HCT116 (cell line): Measurements from ENCODE around the gene MRS2. TPM values are rescaled to one million over a fixed set of nuclear protein-coding genes. Genes with fewer than 3 reads are reported as not detected.

Source experiments
- ATAC-seq: fragments of 200-7000 bp; cut with Tn5 transposase; 2 replicates; pipeline ENCODE4 v1.9.1; 2020; ENCODE audit warnings: mild to moderate bottlenecking, moderate library complexity
- BruUV-seq: library from RNA; stranded (reverse); fragments of 400-500 nt; replicated peaks from 2 replicates; lab custom pipeline; 2021; lab: Mats Ljungman, UMichigan
- CTCF ChIA-PET: fragments of 300-600 bp; sonication (Branson Sonifier 250); formaldehyde crosslinking; loops from one replicate; lab custom pipeline; 2021; ENCODE audit warnings: antibody characterized with exemption; lab: Charles Lee
- POLR2A ChIA-PET: fragments of 300-600, 350-600 bp; sonication (Branson Sonifier 250); formaldehyde crosslinking; loops from one replicate; lab custom pipeline; 2021; ENCODE audit warnings: antibody characterized with exemption; lab: Charles Lee
- RAD21 ChIA-PET, 2 experiments: fragments of 300-600 bp; sonication (Branson Sonifier 250); formaldehyde crosslinking; loops; one replicate each; lab custom pipeline; 2023; ENCODE audit warnings: low total read pairs in 2 of 2; ENCODE audit not compliant: uncharacterized antibody in 2 of 2, unreplicated experiment in 2 of 2, low non-redundant PET in 1 of 2; lab: Charles Lee
- DNase-seq: peaks from one replicate; pipeline ENCODE4 v3.0.0-alpha.2; 2010; ENCODE audit warnings: low read depth, low spot score
- H2AFZ ChIP-seq: fragments of 200-600 bp; shearing (Covaris generic), sonication (generic); 2 replicates; pipeline ENCODE4 v1.6.1; 2017; ENCODE audit warnings: low read depth, mixed run types, mixed read lengths, antibody characterized with exemption, low read length; ENCODE audit not compliant: poor library complexity, severe bottlenecking
- H3K27ac ChIP-seq: 2 replicates; pipeline ENCODE4 v1.5.1; 2012; ENCODE audit warnings: low read depth, low read length
- H3K27me3 ChIP-seq: fragments of 200-600 bp; sonication (generic); 2 replicates; pipeline ENCODE4 v1.6.1; 2016; ENCODE audit warnings: mixed run types, low read length, mixed read lengths; ENCODE audit not compliant: insufficient read depth
- H3K36me3 ChIP-seq, 2 experiments: fragments of 200-500 bp in 1 of 2; fragments of 200-600 bp in 1 of 2; sonication (Bioruptor generic) in 1 of 2; sonication (generic) in 1 of 2; 2 replicates each; pipeline versions ENCODE4 v1.5.1 to v1.6.1; 2014 to 2016; ENCODE audit warnings: low read length in 2 of 2, inconsistent platforms in 1 of 2, mixed read lengths in 1 of 2, mixed run types in 1 of 2; ENCODE audit not compliant: insufficient read depth in 2 of 2, control insufficient read depth in 1 of 2
- H3K4me1 ChIP-seq, 2 experiments: fragments of 200-600 bp in 1 of 2; sonication (generic) in 1 of 2; 2 replicates each; pipeline versions ENCODE4 v1.5.1 to v1.6.1; 2012 to 2017; ENCODE audit warnings: low read length in 2 of 2, inconsistent platforms in 1 of 2, mild to moderate bottlenecking in 1 of 2, mixed read lengths in 1 of 2, mixed run types in 1 of 2, moderate library complexity in 1 of 2; ENCODE audit not compliant: insufficient read depth in 2 of 2, control insufficient read depth in 1 of 2
- H3K4me2 ChIP-seq: fragments of 200-600 bp; sonication (generic); 2 replicates; pipeline ENCODE4 v1.6.1; 2017; ENCODE audit warnings: mixed run types, low read length, mixed read lengths
- H3K4me3 ChIP-seq, 2 experiments: fragments of 200-600 bp in 1 of 2; sonication (generic) in 1 of 2; replicated peaks in 1 of 2; 2 replicates each; pipeline ENCODE4 v1.5.1; 2011 to 2016; ENCODE audit warnings: low read length in 2 of 2, control low read depth in 1 of 2, low read depth in 1 of 2, mild to moderate bottlenecking in 1 of 2, mixed read lengths in 1 of 2, mixed run types in 1 of 2
- H3K79me2 ChIP-seq: fragments of 200-600 bp; sonication (generic); 2 replicates; pipeline ENCODE4 v1.6.1; 2017; ENCODE audit warnings: mild to moderate bottlenecking, mixed run types, low read length, moderate library complexity, mixed read lengths; ENCODE audit not compliant: insufficient read depth
- H3K9ac ChIP-seq: fragments of 200-600 bp; sonication (generic); 2 replicates; pipeline ENCODE4 v1.6.1; 2016; ENCODE audit warnings: low read length, mixed read lengths
- H3K9me2 ChIP-seq: fragments of 200-600 bp; sonication (generic), shearing (Covaris generic); 2 replicates; pipeline ENCODE4 v1.6.1; 2017; ENCODE audit warnings: mixed run types, mild to moderate bottlenecking, moderate library complexity; ENCODE audit not compliant: insufficient read depth
- H3K9me3 ChIP-seq, 2 experiments: fragments of 200-500 bp in 1 of 2; fragments of 200-600 bp in 1 of 2; sonication (Bioruptor generic) in 1 of 2; sonication (generic) in 1 of 2; 2 replicates each; pipeline ENCODE4 v1.6.1; 2014 to 2017; ENCODE audit warnings: low read length in 2 of 2, mixed read lengths in 2 of 2, inconsistent platforms in 1 of 2, low read depth in 1 of 2, mild to moderate bottlenecking in 1 of 2, mixed run types in 1 of 2, moderate library complexity in 1 of 2; ENCODE audit not compliant: control insufficient read depth in 1 of 2, insufficient read depth in 1 of 2
- H4K20me1 ChIP-seq: fragments of 200-600 bp; sonication (generic), shearing (Covaris generic); 2 replicates; pipeline ENCODE4 v1.6.1; 2017; ENCODE audit warnings: mixed run types, mild to moderate bottlenecking, moderate library complexity; ENCODE audit not compliant: insufficient read depth
- ATF3 ChIP-seq: IDR thresholded peaks from 2 replicates; pipeline ENCODE4 v1.6.1; 2012
- CBX3 ChIP-seq: IDR thresholded peaks from 2 replicates; pipeline ENCODE4 v1.6.1; 2012; ENCODE audit warnings: low read depth
- CEBPB ChIP-seq: IDR thresholded peaks from 2 replicates; pipeline ENCODE4 v1.6.1; 2012; ENCODE audit warnings: low read depth
- ELF1 ChIP-seq: IDR thresholded peaks from 2 replicates; pipeline ENCODE4 v1.6.1; 2012; ENCODE audit warnings: low read depth, borderline replicate concordance
- EZH2phosphoT487 ChIP-seq: fragments of 200-600 bp; IDR thresholded peaks from 2 replicates; pipeline ENCODE4 v1.6.1; 2018; ENCODE audit warnings: antibody characterized with exemption, borderline replicate concordance
- JUND ChIP-seq: IDR thresholded peaks from 2 replicates; pipeline ENCODE4 v1.6.1; 2012
- MAX ChIP-seq: IDR thresholded peaks from 2 replicates; pipeline ENCODE4 v1.6.1; 2012
- POLR2A ChIP-seq: IDR thresholded peaks from 2 replicates; pipeline ENCODE4 v1.7.0; 2011; ENCODE audit warnings: borderline replicate concordance; ENCODE audit not compliant: insufficient read depth, insufficient read length; ENCODE audit errors: extremely low read depth
- POLR2AphosphoS5 ChIP-seq: IDR thresholded peaks from 2 replicates; pipeline ENCODE4 v1.6.1; 2011; ENCODE audit warnings: mild to moderate bottlenecking, low read depth, low read length, moderate library complexity
- SIN3A ChIP-seq: IDR thresholded peaks from 2 replicates; pipeline ENCODE4 v1.6.1; 2012; ENCODE audit warnings: low read depth
- SP1 ChIP-seq: IDR thresholded peaks from 2 replicates; pipeline ENCODE4 v1.6.1; 2012; ENCODE audit warnings: low read depth
- SRF ChIP-seq: IDR thresholded peaks from 2 replicates; pipeline ENCODE4 v1.6.1; 2012; ENCODE audit warnings: low read depth
- TCF7L2 ChIP-seq: IDR thresholded peaks from 2 replicates; pipeline ENCODE4 v1.7.0; 2011; ENCODE audit warnings: borderline replicate concordance, inconsistent platforms; ENCODE audit not compliant: insufficient read depth, insufficient read length; ENCODE audit errors: extremely low read depth
- ZBTB33 ChIP-seq: IDR thresholded peaks from 2 replicates; pipeline ENCODE4 v1.6.1; 2011; ENCODE audit warnings: mild to moderate bottlenecking, low read length, moderate library complexity; ENCODE audit not compliant: insufficient replicate concordance; ENCODE audit errors: extremely low read depth
- ZFX ChIP-seq: fragments of 450-650 bp; IDR thresholded peaks from 2 replicates; pipeline ENCODE4 v1.6.1; 2017
- ZNF274 ChIP-seq: fragments of 200-500 bp; sonication (Bioruptor generic); IDR thresholded peaks from 2 replicates; pipeline ENCODE4 v1.6.1; 2014; ENCODE audit warnings: mild to moderate bottlenecking, low read depth, low read length, inconsistent platforms
- intact Hi-C: fragments of 100-400 bp; cut with micrococcal nuclease; formaldehyde crosslinking; loops from 2 replicates; pipeline ENCODE4 v1.10.0; 2022
- total RNA-seq: library from RNA; stranded (reverse); gene quantifications from one replicate; pipeline ENCODE4 v1.2.1, GENCODE V29; 2021; ENCODE audit not compliant: unreplicated experiment

MRS2 gene
- total RNA-seq, 1 experiment from 2014 or later: 39.9 TPM

- no peaks in the 10 kb centered on the region for H4K20me1 ChIP-seq
- RAD21 ChIA-PET: no interaction called here
- H3K27ac ChIP-seq: no peak overlapping the region
- POLR2A ChIA-PET: no interaction called here
- no peak overlapping the region for H3K4me2 ChIP-seq
- no peak overlapping the region for H3K4me3 ChIP-seq
- H3K79me2 ChIP-seq: no peaks in the 10 kb centered on the region
- no TSS peak for BruUV-seq
- H2AFZ ChIP-seq: no peak overlapping the region
- no peaks in the 10 kb centered on the region for H3K9me2 ChIP-seq
- DNase-seq: no peak
- no peaks in the 10 kb centered on the region for H3K4me1 ChIP-seq
- no peaks in the 10 kb centered on the region for H3K36me3 ChIP-seq
- no peaks in the 10 kb centered on the region for H3K27me3 ChIP-seq
- TF ChIP-seq SIN3A (no peak), ZBTB33 (no peak), EZH2phosphoT487 (no peak)
- TF ChIP-seq, all 23 proteins: peak for 0
- Histone ChIP-seq H3K9ac (no peak overlapping the region), H3K9me3 (no peaks in the 10 kb centered on the region)
- CTCF ChIA-PET: no interaction called here
- ATAC-seq: no peak
- intact Hi-C loops: no loop called here
Observed at GRCh38 chr6:24460966-24461365, 58.2 kb downstream of the MRS2 start.

GRCh38 chr6:24464253-24465038 lies 61.7 kb downstream of the MRS2 start:
- DNase-seq: no peak
- POLR2A ChIA-PET: no interaction called here
- no peaks in the 10 kb centered on the region for H4K20me1 ChIP-seq
- H3K9me3 ChIP-seq: no peaks in the 10 kb centered on the region
- no peak overlapping the region for H2AFZ ChIP-seq
- H3K4me3 ChIP-seq: no peak overlapping the region
- no peak overlapping the region for H3K9ac ChIP-seq
- no peak overlapping the region for H3K4me2 ChIP-seq
- no peaks in the 10 kb centered on the region for H3K36me3 ChIP-seq
- no peaks in the 10 kb centered on the region for H3K79me2 ChIP-seq
- intact Hi-C loops: no loop called here
- no TSS peak for BruUV-seq
- RAD21 ChIA-PET: no interaction called here
- CTCF ChIA-PET: interaction anchor here (0.6 kb wide), 1 partner anchor 190 kb away, joined by 3 read pairs; no protein-coding TSS in a partner anchor
- no peak for ATAC-seq
- no peaks in the 10 kb centered on the region for H3K9me2 ChIP-seq
- H3K27me3 ChIP-seq: no peaks in the 10 kb centered on the region
- no peaks in the 10 kb centered on the region for H3K4me1 ChIP-seq
- H3K27ac ChIP-seq: no peak overlapping the region
- TF ChIP-seq ZNF274 (no peak), TCF7L2 (no peak), CBX3 (no peak), JUND (no peak), ATF3 (no peak), ZBTB33 (no peak), POLR2AphosphoS5 (no peak), EZH2phosphoT487 (no peak), POLR2A (no peak), MAX (no peak), SRF (no peak), SP1 (no peak), ZFX (no peak), CEBPB (no peak), ELF1 (no peak)
